Measurements from ENCODE around the gene PIP4K2A. TPM values are rescaled to one million over a fixed set of nuclear protein-coding genes. Genes with fewer than 3 reads are reported as not detected.

PIP4K2A gene
- total RNA-seq, 1 experiment from 2014 or later = 21.4 TPM

GRCh38 chr10:22630234-22631174 is 83.9 kb downstream of the PIP4K2A start:
- no peak overlapping the region for H3K27ac ChIP-seq
- no peak overlapping the region for H2AFZ ChIP-seq
- H3K36me3 ChIP-seq (ENCODE audit: low read depth) = no peaks in the 10 kb centered on the region
- no peaks in the 10 kb centered on the region for H3F3A ChIP-seq (ENCODE audit: insufficient read depth, low read depth)
- intact Hi-C loops (cut with micrococcal nuclease; ENCODE audit: unreplicated experiment) = loop anchor here (5.0 kb wide), 2 partner anchors 203 to 422 kb away; no protein-coding TSS in a partner anchor
- DNase-seq = no peak
- POLR2A ChIA-PET (ENCODE audit: unreplicated experiment) = no interaction called here
- H3K4me2 ChIP-seq = no peak overlapping the region
- peaks cover 7% of the 10 kb centered on the region for H3K4me1 ChIP-seq (replicated peaks; ENCODE audit: insufficient read depth)
- no peak for TF ChIP-seq CTCF (conservative IDR thresholded peaks at IDR 0.05)
- no peak for TF ChIP-seq EZH2 (IDR thresholded peaks at IDR 0.05; ENCODE audit: low read depth)
- no peak overlapping the region for H3K4me3 ChIP-seq
- no peaks in the 10 kb centered on the region for H3K27me3 ChIP-seq (ENCODE audit: insufficient read depth, low read depth)
- CTCF ChIA-PET = no interaction called here
- BruUV-seq (replicated peaks) = no TSS peak
- H3K9me3 ChIP-seq (ENCODE audit: insufficient read depth, low read depth) = no peaks in the 10 kb centered on the region
- H3K79me2 ChIP-seq (ENCODE audit: low read depth) = peaks cover 25% of the 10 kb centered on the region; the same call in 1 of the 2 replicates
- no peaks in the 10 kb centered on the region for H3K9me2 ChIP-seq (ENCODE audit: insufficient read depth)
- no peaks in the 10 kb centered on the region for H4K20me1 ChIP-seq (ENCODE audit: insufficient read depth)

GRCh38 chr10:22629852-22630233 is 84.5 kb downstream of the PIP4K2A start:
- CTCF ChIA-PET = interaction anchor here (1.1 kb wide), 1 partner anchor 61 kb away, joined by 4 read pairs; no protein-coding TSS in a partner anchor
- Histone ChIP-seq H3K4me2 (no peak overlapping the region), H3K27me3 (ENCODE audit: insufficient read depth, low read depth) (no peaks in the 10 kb centered on the region), H3K79me2 (ENCODE audit: low read depth) (peaks cover 25% of the 10 kb centered on the region; the same call in 1 of the 2 replicates), H3K27ac (no peak overlapping the region), H3K4me1 (replicated peaks; ENCODE audit: insufficient read depth) (peaks cover 8% of the 10 kb centered on the region), H3K9me2 (ENCODE audit: insufficient read depth) (no peaks in the 10 kb centered on the region), H3K9me3 (ENCODE audit: insufficient read depth, low read depth) (no peaks in the 10 kb centered on the region), H3K36me3 (ENCODE audit: low read depth) (no peaks in the 10 kb centered on the region), H3F3A (ENCODE audit: insufficient read depth, low read depth) (peaks cover 4% of the 10 kb centered on the region; the same call in 1 of the 2 replicates), H2AFZ (no peak overlapping the region), H4K20me1 (ENCODE audit: insufficient read depth) (no peaks in the 10 kb centered on the region), H3K4me3 (no peak overlapping the region)
- intact Hi-C loops (cut with micrococcal nuclease; ENCODE audit: unreplicated experiment) = loop anchor here (5.0 kb wide), 2 partner anchors 203 to 422 kb away; no protein-coding TSS in a partner anchor
- no peak for TF ChIP-seq CTCF (conservative IDR thresholded peaks at IDR 0.05)
- TF ChIP-seq EZH2 (IDR thresholded peaks at IDR 0.05; ENCODE audit: low read depth) = no peak
- POLR2A ChIA-PET (ENCODE audit: unreplicated experiment) = no interaction called here
- no TSS peak for BruUV-seq (replicated peaks)
- DNase-seq = no peak

GRCh38 chr10:22629126-22629525 is 85.3 kb downstream of the PIP4K2A start:
- DNase-seq = no peak
- H3K27me3 ChIP-seq (ENCODE audit: insufficient read depth, low read depth) = no peaks in the 10 kb centered on the region
- intact Hi-C loops (cut with micrococcal nuclease; ENCODE audit: unreplicated experiment) = no loop called here
- no peak overlapping the region for H2AFZ ChIP-seq
- no TSS peak for BruUV-seq (replicated peaks)
- ChIA-PET POLR2A (ENCODE audit: unreplicated experiment) (no interaction called here), CTCF (interaction anchor here (1.1 kb wide), 1 partner anchor 62 kb away, joined by 4 read pairs; no protein-coding TSS in a partner anchor)
- no peak overlapping the region for H3K4me2 ChIP-seq
- H3K27ac ChIP-seq = no peak overlapping the region
- peaks cover 26% of the 10 kb centered on the region; the same call in 1 of the 2 replicates for H3K79me2 ChIP-seq (ENCODE audit: low read depth)
- peaks cover 16% of the 10 kb centered on the region for H3K4me1 ChIP-seq (replicated peaks; ENCODE audit: insufficient read depth)
- no peaks in the 10 kb centered on the region for H4K20me1 ChIP-seq (ENCODE audit: insufficient read depth)
- no peaks in the 10 kb centered on the region for H3K9me2 ChIP-seq (ENCODE audit: insufficient read depth)
- H3K9me3 ChIP-seq (ENCODE audit: insufficient read depth, low read depth) = no peaks in the 10 kb centered on the region
- H3F3A ChIP-seq (ENCODE audit: insufficient read depth, low read depth) = peaks cover 11% of the 10 kb centered on the region; the same call in 1 of the 2 replicates
- H3K4me3 ChIP-seq = no peak overlapping the region
- TF ChIP-seq EZH2 (IDR thresholded peaks at IDR 0.05; ENCODE audit: low read depth) = no peak
- TF ChIP-seq CTCF (conservative IDR thresholded peaks at IDR 0.05) = no peak
- no peaks in the 10 kb centered on the region for H3K36me3 ChIP-seq (ENCODE audit: low read depth)
